Hepatocyte (in vitro differentiated cells): ENCODE results near the gene SLC8A1. TPM values are rescaled to one million over a fixed set of nuclear protein-coding genes. Genes with fewer than 3 reads are reported as not detected.

Experiments
- DNase-seq: peaks from one replicate; pipeline ENCODE4 v3.0.0-alpha.2; 2016; ENCODE audit warnings: low spot score
- H2AFZ ChIP-seq: fragments of 200-600 bp; sonication (generic); 2 replicates; pipeline ENCODE4 v1.6.0; 2016; ENCODE audit warnings: antibody characterized with exemption, mild to moderate bottlenecking
- H3K27ac ChIP-seq: fragments of 200-600 bp; sonication (generic); 2 replicates; pipeline ENCODE4 v1.5.1; 2016; ENCODE audit warnings: mild to moderate bottlenecking
- H3K27me3 ChIP-seq: fragments of 200-600 bp; sonication (generic); 2 replicates; pipeline ENCODE4 v1.6.1; 2016
- H3K36me3 ChIP-seq: fragments of 200-600 bp; sonication (generic); replicated peaks from 2 replicates; pipeline ENCODE4 v1.5.1; 2016; ENCODE audit warnings: low read depth; ENCODE audit not compliant: insufficient read depth
- H3K4me1 ChIP-seq: fragments of 200-600 bp; sonication (generic); 2 replicates; pipeline ENCODE4 v1.5.1; 2016; ENCODE audit warnings: mild to moderate bottlenecking, moderate library complexity; ENCODE audit not compliant: insufficient read depth
- H3K4me2 ChIP-seq: fragments of 200-600 bp; sonication (generic); 2 replicates; pipeline ENCODE4 v1.6.0; 2016
- H3K4me3 ChIP-seq: fragments of 200-600 bp; sonication (generic); 2 replicates; pipeline ENCODE4 v1.5.1; 2016; ENCODE audit warnings: mild to moderate bottlenecking
- H3K79me2 ChIP-seq: fragments of 200-600 bp; sonication (generic); 2 replicates; pipeline ENCODE4 v1.6.0; 2017; ENCODE audit warnings: mild to moderate bottlenecking
- H3K9me2 ChIP-seq: fragments of 200-600 bp; sonication (generic); replicated peaks from 2 replicates; pipeline ENCODE4 v1.6.0; 2017; ENCODE audit warnings: mild to moderate bottlenecking; ENCODE audit not compliant: insufficient read depth
- H3K9me3 ChIP-seq: fragments of 200-600 bp; sonication (generic); 2 replicates; pipeline ENCODE4 v1.5.1; 2016; ENCODE audit warnings: low read depth, mild to moderate bottlenecking
- H4K20me1 ChIP-seq: fragments of 200-600 bp; sonication (generic); 2 replicates; pipeline ENCODE4 v1.6.0; 2016; ENCODE audit warnings: mild to moderate bottlenecking; ENCODE audit not compliant: insufficient read depth, poor library complexity, severe bottlenecking
- CTCF ChIP-seq: fragments of 200-600 bp; sonication (generic); IDR thresholded peaks from 2 replicates; pipeline ENCODE4 v1.5.1; 2016; ENCODE audit warnings: antibody characterized with exemption, mild to moderate bottlenecking; ENCODE audit not compliant: poor library complexity
- EZH2 ChIP-seq: fragments of 200-600 bp; sonication (generic); IDR thresholded peaks from 2 replicates; pipeline ENCODE4 v1.6.1; 2016; ENCODE audit warnings: antibody characterized with exemption, mild to moderate bottlenecking, borderline replicate concordance
- EZH2phosphoT487 ChIP-seq: fragments of 200-600 bp; sonication (generic); IDR thresholded peaks from one replicate; pipeline ENCODE4 v1.6.1; 2018; ENCODE audit warnings: antibody characterized with exemption, mild to moderate bottlenecking, low read depth, moderate library complexity; ENCODE audit not compliant: unreplicated experiment, severe bottlenecking
- WGBS: methylation state at CpG from one replicate; pipeline ENCODE4 v1.1.6; 2016; ENCODE audit warnings: low lambda C conversion rate; ENCODE audit errors: missing lambda C conversion rate; 5-methylcytosine and 5-hydroxymethylcytosine counted together
- polyA plus RNA-seq: library from polyadenylated mRNA; unstranded; fragments of >200 nt; fragmentation: Nextera tagmentation; extraction: Ambion mirVana; gene quantifications from 2 replicates; pipeline ENCODE4 v1.2.1, GENCODE V29; 2016
- total RNA-seq: library from RNA; depleted of rRNA; stranded (reverse); fragments of >200 nt; gene quantifications from 2 replicates; pipeline ENCODE4 v1.2.3, GENCODE V29; 2014

The SLC8A1 gene
- total and polyA plus RNA-seq, 2 experiments from 2014 or later: 2.2 to 8.9 TPM

GRCh38 chr2:40129725-40130124 is 322.2 kb downstream of the SLC8A1 start:
- no peak overlapping the region for H3K4me3 ChIP-seq
- H3K27me3 ChIP-seq: no peaks in the 10 kb centered on the region
- H3K4me1 ChIP-seq: no peaks in the 10 kb centered on the region
- WGBS: 92% methylated on average over 1 of the region's 1 CpG
- no peaks in the 10 kb centered on the region for H3K79me2 ChIP-seq
- H2AFZ ChIP-seq: no peak overlapping the region
- no peaks in the 10 kb centered on the region for H4K20me1 ChIP-seq
- no peak overlapping the region for H3K4me2 ChIP-seq
- no peaks in the 10 kb centered on the region for H3K9me3 ChIP-seq
- no peaks in the 10 kb centered on the region for H3K9me2 ChIP-seq
- no peaks in the 10 kb centered on the region for H3K36me3 ChIP-seq
- TF ChIP-seq CTCF (no peak), EZH2phosphoT487 (no peak), EZH2 (no peak)
- no peak for DNase-seq
- peak overlapping the region; percentile 8 for H3K27ac ChIP-seq

GRCh38 chr2:40128796-40129195 is 323.1 kb downstream of the SLC8A1 start:
- no peak overlapping the region for H3K4me2 ChIP-seq
- H3K9me2 ChIP-seq: no peaks in the 10 kb centered on the region
- H4K20me1 ChIP-seq: no peaks in the 10 kb centered on the region
- H3K4me1 ChIP-seq: no peaks in the 10 kb centered on the region
- no peak overlapping the region for H3K27ac ChIP-seq
- TF ChIP-seq EZH2phosphoT487 (no peak), CTCF (no peak), EZH2 (no peak)
- no peaks in the 10 kb centered on the region for H3K79me2 ChIP-seq
- H3K9me3 ChIP-seq: no peaks in the 10 kb centered on the region
- no peaks in the 10 kb centered on the region for H3K36me3 ChIP-seq
- WGBS: 74% methylated on average over 1 of the region's 1 CpG
- H3K27me3 ChIP-seq: no peaks in the 10 kb centered on the region
- H2AFZ ChIP-seq: no peak overlapping the region
- no peak overlapping the region for H3K4me3 ChIP-seq
- no peak for DNase-seq

GRCh38 chr2:40127890-40128557 is 323.9 kb downstream of the SLC8A1 start:
- Histone ChIP-seq H3K9me3 (no peaks in the 10 kb centered on the region), H3K79me2 (no peaks in the 10 kb centered on the region), H3K27me3 (no peaks in the 10 kb centered on the region), H2AFZ (no peak overlapping the region), H3K27ac (no peak overlapping the region), H3K4me3 (no peak overlapping the region), H3K4me1 (no peaks in the 10 kb centered on the region), H3K36me3 (no peaks in the 10 kb centered on the region), H3K9me2 (no peaks in the 10 kb centered on the region), H3K4me2 (no peak overlapping the region), H4K20me1 (no peaks in the 10 kb centered on the region)
- TF ChIP-seq EZH2phosphoT487: no peak
- no peak for TF ChIP-seq CTCF
- no peak for TF ChIP-seq EZH2
- 68% methylated on average over 5 of the region's 5 CpGs for WGBS
- DNase-seq: no peak
